Kidney (tissue), 14 donors: ENCODE data around the gene FAM110D. TPM values are rescaled to one million over a fixed set of nuclear protein-coding genes. Genes with fewer than 3 reads are reported as not detected.
A peak's percentile ranks its signal among the peaks of the same experiment; 100 is the strongest.

Experiments used
- DNase-seq, 5 donors: peaks; one replicate each; pipeline ENCODE4 v3.0.0-alpha.2; 2013 to 2020
- FAIRE-seq: peaks from 2 replicates; lab custom pipeline; 2012; peaks lifted over from hg19 to GRCh38; lab: Jason Lieb, UNC
- H3K27ac ChIP-seq, 2 donors: one replicate each; pipeline ENCODE4 v1.7.0; 2013; ENCODE audit warnings: low read depth in 2 of 2, low read length in 2 of 2, inconsistent platforms in 1 of 2
- H3K27me3 ChIP-seq: one replicate; pipeline ENCODE4 v1.7.1; 2013; ENCODE audit warnings: low read length, inconsistent platforms; ENCODE audit not compliant: control insufficient read depth, insufficient read depth
- H3K36me3 ChIP-seq, 3 donors: one replicate each; pipeline versions ENCODE4 v1.7.0 to v1.7.1; 2013; ENCODE audit warnings: low read length in 3 of 3, control low read depth in 1 of 3, inconsistent platforms in 1 of 3; ENCODE audit not compliant: insufficient read depth in 3 of 3, control insufficient read depth in 2 of 3
- H3K4me1 ChIP-seq, 3 donors: one replicate each; pipeline versions ENCODE4 v1.7.0 to v1.7.1; 2013; ENCODE audit warnings: low read length in 3 of 3, inconsistent platforms in 1 of 3, low read depth in 1 of 3; ENCODE audit not compliant: control insufficient read depth in 2 of 3, insufficient read depth in 2 of 3
- H3K4me3 ChIP-seq, 3 donors: one replicate each; pipeline versions ENCODE4 v1.7.0 to v1.8.1; 2013; ENCODE audit warnings: low read length in 3 of 3, control low read depth in 1 of 3, inconsistent platforms in 1 of 3
- H3K9ac ChIP-seq, 3 donors: one replicate each; pipeline versions ENCODE4 v1.7.0 to v1.7.1; 2013; ENCODE audit warnings: low read length in 3 of 3, control low read depth in 1 of 3, inconsistent platforms in 1 of 3
- H3K9me3 ChIP-seq, 3 donors: one replicate each; pipeline versions ENCODE4 v1.7.0 to v1.7.1; 2013; ENCODE audit warnings: low read length in 3 of 3, control low read depth in 1 of 3, inconsistent platforms in 1 of 3; ENCODE audit not compliant: control insufficient read depth in 2 of 3, insufficient read depth in 1 of 3
- CTCF ChIP-seq: IDR thresholded peaks from 3 replicates; pipeline ENCODE4 v1.5.1; 2012; ENCODE audit warnings: mild to moderate bottlenecking, moderate library complexity, borderline replicate concordance; ENCODE audit not compliant: insufficient read depth; ENCODE audit errors: extremely low read depth
- intact Hi-C: fragments of 100-400 bp; cut with DNase I; formaldehyde crosslinking; loops from one replicate; pipeline ENCODE4 v1.11.1; 2022
- polyA plus RNA-seq: library from polyadenylated mRNA; stranded (reverse); fragments of 350-450 nt; fragmentation: Illumina TruSeq; extraction: RNeasy Lipid Tissue Mini Kit (QIAGEN cat#74804); gene quantifications from one replicate; pipeline ENCODE4 v1.2.3, GENCODE V29; 2014; ENCODE audit warnings: low read depth, low replicate concordance; ENCODE audit not compliant: insufficient read depth
- total RNA-seq: library from RNA; stranded (reverse); fragmentation: NEBNext Ultra II Directional; extraction: Animal tissue kit (Norgen Biotek cat#: 25700); gene quantifications from one replicate; pipeline ENCODE4 v1.2.1, GENCODE V29; 2021
- donor health status: control.
- donor health status: control.
- donor health status: control.
- donor health status: control.
- donor health status: control.
- donor health status: DM: yes; HTN: yes; CAD: no.
- donor health status: Normal renal cell carcinoma (clear cell type).

The FAM110D gene
- total and polyA plus RNA-seq, 2 donors from 2014 or later = 4.2 to 8.1 TPM

- no peak for TF ChIP-seq CTCF
- H3K4me1 ChIP-seq = peaks cover 0 to 13% (median 0%) of the 10 kb centered on the region in 3 donors
- no peaks in the 10 kb centered on the region for H3K9me3 ChIP-seq
- DNase-seq (peak in 1 of 5 donors; percentile 62), FAIRE-seq (no peak)
- intact Hi-C loops = no loop called here
- no peaks in the 10 kb centered on the region for H3K27me3 ChIP-seq
- H3K27ac ChIP-seq = no peak overlapping the region
- H3K4me3 ChIP-seq = peak overlapping the region in 1 of 3 donors; percentile 37
- H3K36me3 ChIP-seq = no peaks in the 10 kb centered on the region
- peak overlapping the region in 1 of 3 donors; percentile 56 for H3K9ac ChIP-seq
These were observed 4.8 kb downstream of the FAM110D start for GRCh38 chr1:26163684-26164035.

- intact Hi-C loops = no loop called here
- H3K4me1 ChIP-seq = peaks cover 0 to 13% (median 0%) of the 10 kb centered on the region in 3 donors
- TF ChIP-seq CTCF = peak; percentile 61
- DNase-seq = peak in 4 of 5 donors; percentile 70 to 86 (median 78)
- no peaks in the 10 kb centered on the region for H3K36me3 ChIP-seq
- no peak for FAIRE-seq
- peak overlapping the region in 2 of 3 donors; percentile 16 to 37 for H3K4me3 ChIP-seq
- H3K9me3 ChIP-seq = no peaks in the 10 kb centered on the region
- no peak overlapping the region for H3K27ac ChIP-seq
- no peaks in the 10 kb centered on the region for H3K27me3 ChIP-seq
- peak overlapping the region in 1 of 3 donors; percentile 56 for H3K9ac ChIP-seq
These were observed 5.4 kb downstream of the FAM110D start for GRCh38 chr1:26164036-26164860.

- no peak overlapping the region for H3K9ac ChIP-seq
- H3K36me3 ChIP-seq = no peaks in the 10 kb centered on the region
- DNase-seq (peak in 3 of 5 donors; percentile 47 to 62 (median 60)), FAIRE-seq (no peak)
- no peak overlapping the region for H3K27ac ChIP-seq
- intact Hi-C loops = no loop called here
- H3K4me3 ChIP-seq = no peak overlapping the region
- peaks cover 0 to 13% (median 0%) of the 10 kb centered on the region in 3 donors for H3K4me1 ChIP-seq
- no peaks in the 10 kb centered on the region for H3K27me3 ChIP-seq
- H3K9me3 ChIP-seq = no peaks in the 10 kb centered on the region
- no peak for TF ChIP-seq CTCF
These were observed 6.3 kb downstream of the FAM110D start for GRCh38 chr1:26164861-26165842.
